Small intestine (tissue), 7 donors: ENCODE results near the gene NOL3. TPM values are rescaled to one million over a fixed set of nuclear protein-coding genes. Genes with fewer than 3 reads are reported as not detected.

Source experiments
- DNase-seq, 2 donors: peaks; one replicate each; pipeline versions ENCODE4 v3.0.0 to v3.0.0-alpha.2; 2013
- FAIRE-seq: peaks from 2 replicates; lab custom pipeline; 2012; peaks lifted over from hg19 to GRCh38; lab: Jason Lieb, UNC
- H3K27ac ChIP-seq, 3 donors: one replicate each; pipeline ENCODE4 v1.5.1; 2013; ENCODE audit warnings: low read length in 2 of 3, mild to moderate bottlenecking in 2 of 3, control low read depth in 1 of 3, inconsistent platforms in 1 of 3, low read depth in 1 of 3, moderate library complexity in 1 of 3
- H3K27me3 ChIP-seq, 3 donors: one replicate each; pipeline ENCODE4 v1.6.1; 2013; ENCODE audit warnings: low read length in 3 of 3, inconsistent platforms in 1 of 3; ENCODE audit not compliant: control insufficient read depth in 3 of 3, insufficient read depth in 3 of 3
- H3K36me3 ChIP-seq, 3 donors: one replicate each; pipeline ENCODE4 v1.6.1; 2013; ENCODE audit warnings: low read length in 3 of 3, inconsistent platforms in 1 of 3, low read depth in 1 of 3, mild to moderate bottlenecking in 1 of 3, moderate library complexity in 1 of 3; ENCODE audit not compliant: control insufficient read depth in 3 of 3, insufficient read depth in 2 of 3
- H3K4me1 ChIP-seq, 3 donors: one replicate each; pipeline ENCODE4 v1.6.1; 2013; ENCODE audit warnings: low read length in 2 of 3, inconsistent platforms in 1 of 3, low read depth in 1 of 3, mild to moderate bottlenecking in 1 of 3, moderate library complexity in 1 of 3; ENCODE audit not compliant: control insufficient read depth in 3 of 3, insufficient read depth in 2 of 3
- H3K4me3 ChIP-seq, 3 donors: one replicate each; pipeline ENCODE4 v1.5.1; 2013; ENCODE audit warnings: low read length in 3 of 3, control low read depth in 1 of 3, inconsistent platforms in 1 of 3, low read depth in 1 of 3, mild to moderate bottlenecking in 1 of 3, moderate library complexity in 1 of 3
- H3K9me3 ChIP-seq, 2 donors: one replicate each; pipeline ENCODE4 v1.6.1; 2013; ENCODE audit warnings: low read depth in 1 of 2, low read length in 1 of 2; ENCODE audit not compliant: control insufficient read depth in 2 of 2, insufficient read depth in 1 of 2
- WGBS, 3 donors: extraction: QIAGEN DNeasy Blood & Tissue Kit; methylation state at CpG; one replicate each; pipeline ENCODE4 v1.1.7; 2013; 5-methylcytosine and 5-hydroxymethylcytosine counted together
- polyA plus RNA-seq, 4 donors: library from polyadenylated mRNA; stranded (reverse) in 3 of 4; unstranded in 1 of 4; fragments of 200-250 nt in 3 of 4; fragments of 120-200 nt in 1 of 4; gene quantifications; one replicate each; pipeline versions ENCODE4 v1.2.1 to v1.2.3, GENCODE V29; 2013
- donor health status: healthy with polysubstance abuse.
- donor health status: control.
- donor health status: control.
- donor health status: Bipolar disorder and iron deficiency.
- donor health status: healthy.

The NOL3 gene
- polyA plus RNA-seq, 4 donors, result 4.5 to 17.1 (median 9.5) TPM

GRCh38 chr16:67150047-67150832 is 20.1 kb upstream of the NOL3 start:
- DNase-seq (peak in 1 of 2 donors; percentile 70), FAIRE-seq (no peak)
- Histone ChIP-seq H3K9me3 (no peaks in the 10 kb centered on the region), H3K4me3 (peak overlapping the region; percentile 43 to 50 (median 49)), H3K36me3 (peaks cover 4 to 44% (median 10%) of the 10 kb centered on the region in 3 donors), H3K27ac (peak overlapping the region; percentile 34 to 77 (median 73)), H3K27me3 (peaks cover 0 to 57% (median 0%) of the 10 kb centered on the region in 3 donors), H3K4me1 (peaks cover 0 to 19% (median 0%) of the 10 kb centered on the region in 3 donors)
- WGBS, 3 donors, result 5 to 8% (median 7%) methylated on average over 68 to 94 of the region's 94 CpGs

GRCh38 chr16:67150833-67151396 is 19.4 kb upstream of the NOL3 start, which contains the start of gene B3GNT9:
Gene B3GNT9, minus strand, starts transcription at chr16:67150998. Its CDS starts 513 bp downstream, at chr16:67150485.
- peaks cover 0 to 38% (median 6%) of the 10 kb centered on the region in 3 donors for H3K36me3 ChIP-seq
- peak within 1 kb of the TSS; percentile 34 to 77 (median 73) for H3K27ac ChIP-seq
- H3K27me3 ChIP-seq, result peaks cover 0 to 63% (median 0%) of the 10 kb centered on the region in 3 donors
- H3K4me3 ChIP-seq, result peak within 1 kb of the TSS; percentile 43 to 50 (median 49)
- FAIRE-seq (no peak), DNase-seq (peak; percentile 48 to 75)
- WGBS, 3 donors, result 1 to 5% (median 3%) methylated on average over 30 to 34 of the region's 34 CpGs
- H3K4me1 ChIP-seq, result peaks cover 0 to 25% (median 0%) of the 10 kb centered on the region in 3 donors
- H3K9me3 ChIP-seq, result no peaks in the 10 kb centered on the region

GRCh38 chr16:67151431-67152097 is 18.8 kb upstream of the NOL3 start:
- Histone ChIP-seq H3K27ac (peak overlapping the region in 2 of 3 donors; percentile 73 to 77), H3K9me3 (no peaks in the 10 kb centered on the region), H3K36me3 (peaks cover 0 to 31% (median 5%) of the 10 kb centered on the region in 3 donors), H3K4me1 (peaks cover 0 to 31% (median 0%) of the 10 kb centered on the region in 3 donors), H3K27me3 (peaks cover 0 to 69% (median 0%) of the 10 kb centered on the region in 3 donors), H3K4me3 (peak overlapping the region in 1 of 3 donors; percentile 43)
- 39 to 58% (median 55%) methylated on average over 8 of the region's 8 CpGs for WGBS, 3 donors
- DNase-seq (no peak), FAIRE-seq (no peak)

GRCh38 chr16:67154578-67155294 is 15.6 kb upstream of the NOL3 start:
- 34 to 58% (median 44%) methylated on average over 53 to 61 of the region's 61 CpGs for WGBS, 3 donors
- Histone ChIP-seq H3K27me3 (peaks cover 0 to 73% (median 0%) of the 10 kb centered on the region in 3 donors), H3K27ac (no peak overlapping the region), H3K9me3 (no peaks in the 10 kb centered on the region), H3K4me3 (peak overlapping the region in 1 of 3 donors; percentile 4), H3K4me1 (peaks cover 0 to 40% (median 3%) of the 10 kb centered on the region in 3 donors), H3K36me3 (peaks cover 0 to 3% (median 0%) of the 10 kb centered on the region in 3 donors)
- no peak for DNase-seq
- FAIRE-seq, result no peak

GRCh38 chr16:67155295-67156142 is 14.8 kb upstream of the NOL3 start:
- no peak overlapping the region for H3K27ac ChIP-seq
- H3K4me3 ChIP-seq, result peak overlapping the region in 1 of 3 donors; percentile 4
- no peaks in the 10 kb centered on the region for H3K9me3 ChIP-seq
- peaks cover 0 to 41% (median 3%) of the 10 kb centered on the region in 3 donors for H3K4me1 ChIP-seq
- H3K27me3 ChIP-seq, result peaks cover 0 to 70% (median 0%) of the 10 kb centered on the region in 3 donors
- DNase-seq (peak; percentile 63 to 89), FAIRE-seq (no peak)
- 10 to 12% (median 11%) methylated on average over 54 to 74 of the region's 74 CpGs for WGBS, 3 donors
- peaks cover 0 to 3% (median 0%) of the 10 kb centered on the region in 3 donors for H3K36me3 ChIP-seq

- H3K27me3 ChIP-seq, result peaks cover 0 to 66% (median 0%) of the 10 kb centered on the region in 3 donors
- FAIRE-seq, result no peak
- DNase-seq, result peak; percentile 41 to 50
- peaks cover 0 to 37% (median 3%) of the 10 kb centered on the region in 3 donors for H3K4me1 ChIP-seq
- H3K4me3 ChIP-seq, result no peak overlapping the region
- H3K27ac ChIP-seq, result no peak overlapping the region
- 30 to 63% (median 55%) methylated on average over 11 to 15 of the region's 15 CpGs for WGBS, 3 donors
- H3K36me3 ChIP-seq, result peaks cover 0 to 3% (median 0%) of the 10 kb centered on the region in 3 donors
- H3K9me3 ChIP-seq, result no peaks in the 10 kb centered on the region
These were observed 14.0 kb upstream of the NOL3 start for GRCh38 chr16:67156143-67156844.
